ENCODE data around the gene WBP1L.
"Not testable (repeated sequence)": the region's sequence is repeated elsewhere in the genome, so short reads cannot be mapped to it uniquely, and the experiment has no call there.

The WBP1L gene

GRCh38 chr10:102743588-102744373, at the start of gene WBP1L:
Gene WBP1L, plus strand, starts transcription at chr10:102743948. Its CDS starts 106 bp downstream, at chr10:102744054.
- DNase-seq, result peak; percentile 90

- not testable (repeated sequence) for DNase-seq
Measured at GRCh38 chr10:102695401-102695800, 48.3 kb upstream of the WBP1L start.

DNA sequence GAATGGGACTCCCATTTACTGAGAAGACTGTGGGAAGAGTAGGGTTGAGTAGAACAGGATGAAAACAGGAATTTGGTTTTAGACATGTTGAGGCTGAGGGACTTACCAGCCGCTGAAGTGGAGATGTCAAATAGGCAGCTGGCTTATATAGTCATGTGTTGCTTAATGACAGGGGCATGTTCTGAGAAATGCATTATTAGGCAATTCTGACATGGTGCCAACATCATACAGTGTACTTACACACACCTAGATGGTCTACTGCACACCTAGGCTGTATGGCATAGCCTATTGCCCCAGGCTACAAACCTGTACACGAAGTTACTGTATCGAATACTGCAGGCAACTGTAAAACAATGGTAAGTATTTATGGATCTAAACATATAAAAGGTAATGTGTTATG, 47.0 kb upstream of the WBP1L start:
- no peak for DNase-seq

GRCh38 chr10:102698894-102699293, 44.9 kb upstream of the WBP1L start:
- no peak for DNase-seq

DNA sequence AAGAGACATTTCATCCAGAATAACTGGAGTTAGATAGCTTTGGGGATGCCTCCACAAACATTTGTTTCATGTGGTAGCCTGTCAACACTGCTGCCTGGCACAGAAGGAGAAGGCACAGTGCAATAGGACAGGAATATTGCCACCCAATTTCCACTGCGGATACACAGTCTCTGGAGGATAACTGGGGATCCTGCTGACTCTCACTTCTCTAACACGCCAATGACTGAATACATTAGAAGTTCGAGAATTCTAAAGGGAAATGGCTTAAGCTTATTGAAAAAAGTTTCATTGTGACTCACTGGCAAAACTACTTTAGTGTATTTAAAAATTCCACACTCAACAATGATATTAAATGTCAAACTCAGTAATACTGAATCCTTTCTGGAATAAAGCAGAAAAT, 42.5 kb upstream of the WBP1L start:
- no peak for DNase-seq

GRCh38 chr10:102701796-102702195, 42.0 kb upstream of the WBP1L start:
- no peak for DNase-seq

GRCh38 chr10:102702742-102703141, 41.0 kb upstream of the WBP1L start:
- DNase-seq, result no peak

DNA sequence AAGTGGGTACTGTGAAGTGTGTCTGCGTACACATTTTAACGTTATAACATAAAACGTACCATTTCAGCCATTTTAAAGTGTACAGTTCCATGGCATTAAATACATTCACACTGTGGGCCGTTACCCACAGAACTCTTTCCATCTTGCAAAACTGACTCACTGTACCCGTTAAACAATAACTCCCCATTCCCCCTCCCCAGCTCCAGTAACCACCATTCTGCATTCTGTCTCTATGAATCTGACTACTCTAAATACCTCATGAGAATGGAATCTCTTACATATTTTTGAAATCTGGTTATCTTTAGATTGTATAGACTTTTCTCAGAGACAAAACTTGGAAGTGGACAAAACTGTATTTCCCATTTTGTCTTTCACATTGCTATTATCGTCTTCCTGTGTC, 38.8 kb upstream of the WBP1L start:
- no peak for DNase-seq

DNA sequence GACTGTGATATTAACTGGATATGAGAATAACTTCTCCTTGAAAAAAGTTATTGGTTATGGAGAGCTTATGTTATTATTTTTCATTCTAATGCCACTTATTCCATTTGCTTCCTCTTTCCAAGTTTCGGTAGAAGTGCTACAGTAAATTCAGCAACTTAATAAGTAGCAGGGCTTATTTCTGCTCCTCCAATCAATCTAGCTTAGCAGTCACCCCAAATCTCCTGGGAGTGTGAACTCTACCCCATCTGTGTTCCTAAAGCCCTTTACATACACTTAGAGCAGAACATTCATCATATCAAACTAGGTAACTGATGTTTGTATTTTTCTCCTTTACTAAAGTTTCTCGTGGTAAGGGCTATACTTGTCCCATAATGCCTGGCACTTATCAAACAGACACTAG, 38.2 kb upstream of the WBP1L start:
- DNase-seq, result no peak

- no peak for DNase-seq
Measured at GRCh38 chr10:102710609-102711008, 33.1 kb upstream of the WBP1L start.

GRCh38 chr10:102712089-102712488, 31.7 kb upstream of the WBP1L start:
- no peak for DNase-seq

GRCh38 chr10:102712843-102713538, 30.8 kb upstream of the WBP1L start:
- DNase-seq, result no peak

DNA sequence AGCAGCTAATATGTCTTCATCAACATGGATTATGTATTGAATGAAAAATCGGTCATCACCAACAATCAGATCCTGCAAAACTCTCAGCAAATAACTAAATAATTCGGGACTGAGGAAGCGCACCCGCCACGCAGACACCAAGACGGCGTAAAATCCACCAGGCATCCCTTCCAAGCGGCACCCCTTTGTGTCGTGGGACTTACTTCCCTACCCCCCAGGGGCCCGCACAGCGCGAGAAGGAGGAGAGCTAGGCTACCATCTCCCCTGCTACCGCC, 30.3 kb upstream of the WBP1L start:
- DNase-seq, result peak; percentile 42

DNA sequence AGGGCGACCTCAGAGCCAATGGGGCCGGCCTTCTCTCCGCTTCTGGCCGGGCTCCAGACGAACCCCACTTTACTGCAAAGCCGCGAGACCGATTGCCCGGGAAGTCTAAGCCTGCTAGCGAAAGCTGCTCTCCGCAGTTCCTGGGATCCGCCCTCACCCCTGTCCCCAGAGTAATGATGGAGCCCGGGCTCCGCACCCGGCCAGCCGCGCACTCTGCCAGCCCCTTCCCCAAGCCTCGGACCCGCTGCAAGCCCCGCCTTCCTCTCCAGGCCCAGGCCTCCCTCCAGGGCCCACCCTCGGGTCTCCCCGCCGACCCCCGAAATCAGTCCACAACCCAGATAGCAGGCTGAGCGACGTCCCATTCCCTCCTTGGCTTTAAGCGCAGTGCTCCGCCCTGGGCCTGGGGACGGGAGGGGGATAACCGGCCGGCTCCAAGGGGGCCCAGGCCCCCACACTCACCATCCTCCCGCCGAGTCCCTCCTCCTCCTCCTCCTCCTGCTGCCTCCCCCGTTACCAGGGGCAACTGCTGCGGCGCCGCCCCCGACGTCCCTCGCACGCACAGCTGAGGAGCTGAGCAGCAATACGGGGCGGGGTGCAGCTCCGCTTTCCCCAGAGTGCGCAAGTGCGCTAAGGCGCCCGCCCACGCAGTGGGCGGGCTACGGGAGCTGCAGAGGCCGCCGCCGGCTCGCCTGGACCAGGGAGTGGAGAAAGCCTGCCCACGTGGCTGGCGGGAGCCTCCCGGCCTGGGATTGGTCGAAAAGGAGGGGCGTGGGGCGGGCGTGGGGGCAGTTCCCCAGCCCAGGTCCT, 29.7 kb upstream of the WBP1L start, which contains the start of gene ARL3:
Gene ARL3 (minus strand): TSS at position 584 of the 807 bp plus-strand sequence. CDS start 122 bp downstream, at position 462.
- peak; percentile 90 for DNase-seq

DNA sequence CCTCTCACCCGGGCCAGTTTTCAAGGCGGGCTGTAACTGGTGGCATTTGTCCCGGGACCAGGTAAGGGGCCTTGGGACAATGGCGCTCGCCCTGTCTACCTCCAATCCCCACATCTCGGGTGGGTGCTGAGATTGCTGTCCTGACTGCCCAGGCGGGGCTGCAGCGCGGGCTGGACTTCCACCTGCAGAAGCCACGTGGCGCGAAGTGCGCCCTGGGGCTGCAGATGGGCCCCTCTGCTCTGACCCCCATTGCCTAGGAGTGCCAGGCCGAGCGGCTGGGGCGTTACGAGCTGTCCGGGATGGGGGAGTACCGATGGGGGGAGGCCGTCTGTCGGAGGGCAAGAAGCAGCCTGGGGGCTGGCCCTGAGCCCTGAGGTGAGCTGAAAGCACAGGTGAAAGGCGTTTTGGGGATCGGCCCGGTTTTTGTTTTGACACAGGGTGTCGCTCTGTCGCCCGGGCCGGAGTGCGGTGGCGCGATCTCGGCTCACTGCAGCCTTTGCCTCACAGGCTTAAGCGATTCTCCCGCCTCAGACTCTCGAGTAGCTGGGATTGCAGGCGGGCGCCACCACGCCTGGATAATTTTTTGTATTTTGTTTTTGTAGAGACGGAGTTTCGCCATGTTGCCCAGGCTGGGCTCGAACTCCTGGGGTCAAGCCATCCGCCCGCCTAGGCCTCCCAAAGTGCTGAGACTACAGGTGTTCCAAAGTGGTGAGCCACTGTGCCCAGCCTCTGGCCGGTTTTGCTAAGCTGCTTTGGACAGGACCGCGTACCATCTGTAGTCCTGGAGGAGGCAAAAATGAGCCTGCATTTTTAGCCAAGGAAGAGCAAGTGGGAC, 28.9 kb upstream of the WBP1L start, which contains the start of gene SFXN2:
Gene SFXN2 (plus strand): TSS at position 16 of the 835 bp plus-strand sequence. CDS start 12,001 bp downstream, outside the sequence.
- DNase-seq, result peak; percentile 32

DNA sequence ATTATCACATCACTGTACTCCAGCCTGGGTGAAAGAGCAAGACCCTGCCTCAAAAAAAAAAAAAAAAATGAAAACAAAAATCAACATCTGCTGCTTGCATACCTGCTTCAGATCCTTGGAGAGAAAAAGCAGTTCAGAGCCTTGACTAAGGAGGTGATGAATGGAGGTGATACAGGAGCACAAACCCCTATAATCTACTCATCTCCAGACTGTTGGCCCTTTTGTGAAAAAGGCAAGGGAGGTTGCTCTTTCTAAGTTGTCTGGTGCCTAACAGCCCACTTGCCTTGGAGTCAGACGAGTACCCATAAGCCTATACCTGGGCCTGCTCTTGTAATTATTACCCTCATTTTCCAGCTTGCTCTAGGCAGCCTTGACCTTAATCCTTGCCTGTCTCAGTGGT, 27.9 kb upstream of the WBP1L start:
- DNase-seq, result no peak

GRCh38 chr10:102716900-102717565, 26.7 kb upstream of the WBP1L start:
- not testable (repeated sequence) for DNase-seq

- no peak for DNase-seq
Measured at GRCh38 chr10:102718220-102718619, 25.5 kb upstream of the WBP1L start.

DNA sequence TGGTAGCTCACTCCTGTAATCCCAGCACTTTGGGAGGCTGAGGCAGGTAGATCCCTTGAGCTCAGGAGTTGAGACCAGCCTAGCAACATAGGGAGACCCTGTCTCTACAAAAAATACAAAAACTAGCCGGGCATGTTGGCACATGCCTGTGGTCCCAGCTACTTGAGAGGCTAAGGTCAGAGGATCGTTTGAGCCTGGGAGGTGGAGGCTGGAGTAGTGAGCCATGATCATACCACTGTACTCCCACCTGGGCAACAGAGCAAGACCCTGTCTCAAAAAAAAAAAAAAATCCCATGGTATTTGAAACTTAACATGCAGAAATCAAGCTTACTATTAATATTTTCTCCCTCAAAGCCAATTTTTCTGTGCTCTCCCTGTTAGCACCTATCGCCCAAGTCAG, 23.4 kb upstream of the WBP1L start:
- DNase-seq, result no peak

DNA sequence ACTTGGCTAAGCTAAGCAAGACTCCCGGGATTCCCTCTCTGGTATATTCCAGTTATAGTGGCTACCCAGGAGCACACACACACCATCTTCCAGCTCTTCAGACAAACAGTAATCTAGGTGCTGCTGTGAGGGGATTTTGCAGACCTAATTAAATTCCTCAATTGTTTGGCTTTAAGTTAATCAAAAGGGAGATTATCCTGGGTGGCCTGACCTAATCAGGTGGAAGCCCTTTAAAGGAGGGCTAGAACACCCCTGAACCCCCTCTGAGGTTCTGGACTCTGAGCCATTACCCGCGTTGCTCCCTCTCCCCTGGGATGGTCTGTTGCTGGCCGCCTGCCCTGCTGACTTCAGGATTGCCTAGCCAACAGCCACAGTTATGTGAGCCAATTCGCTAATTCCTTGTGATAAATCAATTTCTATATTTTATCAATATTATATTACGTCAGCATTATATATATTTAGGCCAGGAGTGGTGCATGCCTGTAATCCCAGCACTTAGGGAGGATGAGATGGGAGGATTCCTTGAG, 22.9 kb upstream of the WBP1L start:
- DNase-seq, result no peak

GRCh38 chr10:102721954-102722353, 21.8 kb upstream of the WBP1L start:
- DNase-seq, result no peak

DNA sequence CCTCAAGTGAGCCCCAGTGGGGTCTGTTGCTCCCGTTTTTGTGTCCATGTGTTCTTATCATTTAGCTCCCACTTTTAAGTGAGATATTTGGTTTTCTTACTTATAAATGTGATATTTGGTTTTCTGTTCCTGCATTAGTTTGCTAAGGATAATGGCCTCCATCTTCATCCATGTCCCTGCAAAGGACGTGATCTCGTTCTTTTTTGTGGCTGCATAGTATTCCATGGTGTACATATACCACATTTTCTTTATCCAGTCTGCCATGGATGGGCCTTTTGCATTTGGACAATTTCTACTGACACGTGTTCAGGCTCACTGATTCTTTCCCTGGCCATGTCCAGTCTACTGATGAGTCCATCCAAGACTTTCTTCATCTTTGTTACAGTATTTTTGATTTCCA, 19.8 kb upstream of the WBP1L start:
- no peak for DNase-seq

Data from activated CD4-positive, alpha-beta T cell treated with anti-CD3 and anti-CD28 coated beads for 1 hour (primary cell).